Hepatocyte (in vitro differentiated cells): ENCODE measurements around the gene MYRIP. TPM values are rescaled to one million over a fixed set of nuclear protein-coding genes. Genes with fewer than 3 reads are reported as not detected.
A peak's percentile ranks its signal among the peaks of the same experiment; 100 is the strongest.
"Not testable (repeated sequence)": the region's sequence is repeated elsewhere in the genome, so short reads cannot be mapped to it uniquely, and the experiment has no call there.

Experiments used
- DNase-seq: peaks from one replicate; pipeline ENCODE4 v3.0.0-alpha.2; 2016; ENCODE audit warnings: low spot score
- H2AFZ ChIP-seq: fragments of 200-600 bp; sonication (generic); 2 replicates; pipeline ENCODE4 v1.6.0; 2016; ENCODE audit warnings: antibody characterized with exemption, mild to moderate bottlenecking
- H3K27ac ChIP-seq: fragments of 200-600 bp; sonication (generic); 2 replicates; pipeline ENCODE4 v1.5.1; 2016; ENCODE audit warnings: mild to moderate bottlenecking
- H3K27me3 ChIP-seq: fragments of 200-600 bp; sonication (generic); 2 replicates; pipeline ENCODE4 v1.6.1; 2016
- H3K36me3 ChIP-seq: fragments of 200-600 bp; sonication (generic); replicated peaks from 2 replicates; pipeline ENCODE4 v1.5.1; 2016; ENCODE audit warnings: low read depth; ENCODE audit not compliant: insufficient read depth
- H3K4me1 ChIP-seq: fragments of 200-600 bp; sonication (generic); 2 replicates; pipeline ENCODE4 v1.5.1; 2016; ENCODE audit warnings: mild to moderate bottlenecking, moderate library complexity; ENCODE audit not compliant: insufficient read depth
- H3K4me2 ChIP-seq: fragments of 200-600 bp; sonication (generic); 2 replicates; pipeline ENCODE4 v1.6.0; 2016
- H3K4me3 ChIP-seq: fragments of 200-600 bp; sonication (generic); 2 replicates; pipeline ENCODE4 v1.5.1; 2016; ENCODE audit warnings: mild to moderate bottlenecking
- H3K79me2 ChIP-seq: fragments of 200-600 bp; sonication (generic); 2 replicates; pipeline ENCODE4 v1.6.0; 2017; ENCODE audit warnings: mild to moderate bottlenecking
- H3K9me2 ChIP-seq: fragments of 200-600 bp; sonication (generic); replicated peaks from 2 replicates; pipeline ENCODE4 v1.6.0; 2017; ENCODE audit warnings: mild to moderate bottlenecking; ENCODE audit not compliant: insufficient read depth
- H3K9me3 ChIP-seq: fragments of 200-600 bp; sonication (generic); 2 replicates; pipeline ENCODE4 v1.5.1; 2016; ENCODE audit warnings: low read depth, mild to moderate bottlenecking
- H4K20me1 ChIP-seq: fragments of 200-600 bp; sonication (generic); 2 replicates; pipeline ENCODE4 v1.6.0; 2016; ENCODE audit warnings: mild to moderate bottlenecking; ENCODE audit not compliant: insufficient read depth, poor library complexity, severe bottlenecking
- CTCF ChIP-seq: fragments of 200-600 bp; sonication (generic); IDR thresholded peaks from 2 replicates; pipeline ENCODE4 v1.5.1; 2016; ENCODE audit warnings: antibody characterized with exemption, mild to moderate bottlenecking; ENCODE audit not compliant: poor library complexity
- EZH2 ChIP-seq: fragments of 200-600 bp; sonication (generic); IDR thresholded peaks from 2 replicates; pipeline ENCODE4 v1.6.1; 2016; ENCODE audit warnings: antibody characterized with exemption, mild to moderate bottlenecking, borderline replicate concordance
- EZH2phosphoT487 ChIP-seq: fragments of 200-600 bp; sonication (generic); IDR thresholded peaks from one replicate; pipeline ENCODE4 v1.6.1; 2018; ENCODE audit warnings: antibody characterized with exemption, mild to moderate bottlenecking, low read depth, moderate library complexity; ENCODE audit not compliant: unreplicated experiment, severe bottlenecking
- WGBS: methylation state at CpG from one replicate; pipeline ENCODE4 v1.1.6; 2016; ENCODE audit warnings: low lambda C conversion rate; ENCODE audit errors: missing lambda C conversion rate; 5-methylcytosine and 5-hydroxymethylcytosine counted together
- polyA plus RNA-seq: library from polyadenylated mRNA; unstranded; fragments of >200 nt; fragmentation: Nextera tagmentation; extraction: Ambion mirVana; gene quantifications from 2 replicates; pipeline ENCODE4 v1.2.1, GENCODE V29; 2016
- total RNA-seq: library from RNA; depleted of rRNA; stranded (reverse); fragments of >200 nt; gene quantifications from 2 replicates; pipeline ENCODE4 v1.2.3, GENCODE V29; 2014

The MYRIP gene
- total and polyA plus RNA-seq, 2 experiments from 2014 or later, result 0.57 TPM; not detected in 1

GRCh38 chr3:39801216-39801615, 8.2 kb upstream of the MYRIP start:
- TF ChIP-seq EZH2 (no peak), CTCF (no peak), EZH2phosphoT487 (no peak)
- no peak overlapping the region for H3K4me2 ChIP-seq
- no peak for DNase-seq
- H3K9me3 ChIP-seq, result no peaks in the 10 kb centered on the region
- no peaks in the 10 kb centered on the region for H3K36me3 ChIP-seq
- H3K27ac ChIP-seq, result no peak overlapping the region
- no peaks in the 10 kb centered on the region for H3K79me2 ChIP-seq
- no peaks in the 10 kb centered on the region for H4K20me1 ChIP-seq
- no peak overlapping the region for H3K4me3 ChIP-seq
- no peaks in the 10 kb centered on the region for H3K9me2 ChIP-seq
- H3K4me1 ChIP-seq, result no peaks in the 10 kb centered on the region
- H2AFZ ChIP-seq, result no peak overlapping the region
- H3K27me3 ChIP-seq, result peaks cover 14% of the 10 kb centered on the region

- H4K20me1 ChIP-seq, H3K36me3 ChIP-seq, H3K4me1 ChIP-seq, H3K27ac ChIP-seq, H3K4me3 ChIP-seq, H3K9me3 ChIP-seq, DNase-seq, H3K79me2 ChIP-seq, H3K4me2 ChIP-seq, H3K9me2 ChIP-seq, H2AFZ ChIP-seq: not testable (repeated sequence)
- 61% methylated on average over 3 of the region's 3 CpGs for WGBS
- peaks cover 26% of the 10 kb centered on the region for H3K27me3 ChIP-seq
Observed at GRCh38 chr3:39802486-39802885, 6.9 kb upstream of the MYRIP start.

GRCh38 chr3:39803956-39804355, 5.5 kb upstream of the MYRIP start:
- TF ChIP-seq EZH2phosphoT487 (no peak), EZH2 (no peak), CTCF (no peak)
- no peaks in the 10 kb centered on the region for H3K9me2 ChIP-seq
- WGBS, result 70% methylated on average over 2 of the region's 2 CpGs

GRCh38 chr3:39804951-39805350, 4.5 kb upstream of the MYRIP start:
- DNase-seq, result no peak
- Histone ChIP-seq H3K9me3 (no peaks in the 10 kb centered on the region), H3K36me3 (no peaks in the 10 kb centered on the region), H3K4me1 (peaks cover 4% of the 10 kb centered on the region), H3K27ac (no peak overlapping the region), H3K79me2 (no peaks in the 10 kb centered on the region), H3K4me2 (no peak overlapping the region), H3K27me3 (peaks cover 44% of the 10 kb centered on the region), H4K20me1 (no peaks in the 10 kb centered on the region), H2AFZ (no peak overlapping the region), H3K9me2 (no peaks in the 10 kb centered on the region), H3K4me3 (no peak overlapping the region)
- no peak for TF ChIP-seq EZH2
- WGBS, result 97% methylated on average over 3 of the region's 3 CpGs

More at GRCh38 chr3:39803956-39804355, 5.5 kb upstream of the MYRIP start:
- Histone ChIP-seq H2AFZ (no peak overlapping the region), H3K9me3 (no peaks in the 10 kb centered on the region), H3K36me3 (no peaks in the 10 kb centered on the region), H3K4me3 (no peak overlapping the region), H3K27ac (no peak overlapping the region), H4K20me1 (no peaks in the 10 kb centered on the region), H3K4me2 (no peak overlapping the region), H3K4me1 (no peaks in the 10 kb centered on the region), H3K27me3 (peaks cover 40% of the 10 kb centered on the region), H3K79me2 (no peaks in the 10 kb centered on the region)
- no peak for DNase-seq

GRCh38 chr3:39805650-39806049, 3.8 kb upstream of the MYRIP start:
- Histone ChIP-seq H3K27me3 (peaks cover 51% of the 10 kb centered on the region), H3K9me2 (no peaks in the 10 kb centered on the region), H3K27ac (peak overlapping the region; percentile 41), H3K4me2 (no peak overlapping the region), H3K9me3 (no peaks in the 10 kb centered on the region), H3K79me2 (no peaks in the 10 kb centered on the region), H3K4me3 (no peak overlapping the region), H3K36me3 (no peaks in the 10 kb centered on the region), H3K4me1 (peaks cover 11% of the 10 kb centered on the region), H2AFZ (no peak overlapping the region), H4K20me1 (no peaks in the 10 kb centered on the region)
- WGBS, result 68% methylated on average over 2 of the region's 2 CpGs
- peak; percentile 13 for DNase-seq
- TF ChIP-seq EZH2, result no peak
- TF ChIP-seq CTCF, result no peak
- TF ChIP-seq EZH2phosphoT487, result no peak
